GM20431 (cell line): Measurements from ENCODE around the gene TBC1D22A.
"Not testable (repeated sequence)": the region's sequence is repeated elsewhere in the genome, so short reads cannot be mapped to it uniquely, and the experiment has no call there.

Experiments
- in situ Hi-C: fragments of 300-500 bp; cut with MseI, MboI; formaldehyde crosslinking; loops from one replicate; pipeline ENCODE4 v1.15.0; 2020; ENCODE audit warnings: low sequenced_read_pairs; ENCODE audit not compliant: unreplicated experiment

The TBC1D22A gene

DNA sequence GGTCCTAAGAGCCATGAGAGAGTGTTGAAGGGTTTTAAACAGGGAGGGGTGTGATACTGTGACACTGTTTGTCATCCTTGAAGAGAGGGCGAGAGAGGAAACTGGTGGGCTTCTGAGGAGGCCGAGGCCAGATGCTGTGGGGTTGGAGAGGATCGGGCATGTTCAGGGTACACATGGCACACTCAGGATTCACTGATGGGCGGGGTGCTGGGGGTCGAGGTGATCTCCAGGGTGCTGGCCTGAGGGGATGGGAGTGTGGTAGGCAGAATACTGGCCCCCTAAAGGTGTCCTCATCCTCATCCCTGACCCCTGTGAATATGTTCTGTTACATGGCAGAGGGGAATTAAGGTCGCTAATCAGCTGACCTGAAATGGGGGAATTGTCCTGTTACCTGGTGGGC, 7.3 kb downstream of the TBC1D22A start:
- in situ Hi-C loops, result no loop called here

DNA sequence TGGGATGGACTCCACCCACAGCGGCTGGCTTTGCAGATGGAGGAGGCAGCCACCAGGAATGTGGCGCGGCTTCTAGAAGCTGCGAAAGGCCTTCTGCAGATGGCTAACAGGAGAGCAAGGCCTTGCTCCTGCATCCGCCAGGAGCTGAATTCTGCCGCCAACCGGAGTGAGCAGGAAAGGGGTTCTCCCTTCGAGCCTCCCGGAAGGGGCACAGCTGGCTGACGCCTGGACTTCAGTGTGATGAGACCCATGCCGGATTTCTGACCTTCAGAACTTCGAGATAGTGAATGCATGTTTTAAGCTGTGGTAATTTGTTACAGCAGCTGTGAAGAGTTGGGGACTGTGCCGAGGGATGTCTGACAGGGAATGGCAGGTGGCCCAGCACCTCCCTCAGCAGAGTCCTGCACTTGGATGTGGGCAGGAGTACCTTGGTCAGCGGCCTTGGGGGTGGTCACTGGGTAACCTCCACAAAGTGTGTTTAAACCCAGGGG, 7.7 kb downstream of the TBC1D22A start:
- in situ Hi-C loops, result no loop called here

DNA sequence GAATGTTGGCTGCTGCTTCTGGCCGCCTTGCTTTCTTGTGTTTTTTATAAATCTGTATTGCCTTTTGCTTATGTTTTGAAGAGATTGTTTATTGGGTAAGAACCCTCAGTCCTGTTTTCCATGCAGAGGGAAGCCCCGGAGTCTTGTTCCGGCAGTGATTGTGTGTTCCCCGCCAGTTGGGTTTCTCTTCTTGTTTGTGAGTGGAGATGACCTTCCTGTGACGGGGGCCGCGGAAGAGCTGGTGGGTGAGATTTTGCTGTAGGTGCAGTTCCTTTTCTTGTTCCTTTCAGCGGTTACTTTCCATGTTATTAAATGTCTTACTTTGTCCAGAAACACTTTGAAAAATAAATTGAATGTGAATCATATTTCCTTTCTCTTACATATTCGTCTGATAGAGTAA, 8.3 kb downstream of the TBC1D22A start:
- in situ Hi-C loops, result no loop called here

DNA sequence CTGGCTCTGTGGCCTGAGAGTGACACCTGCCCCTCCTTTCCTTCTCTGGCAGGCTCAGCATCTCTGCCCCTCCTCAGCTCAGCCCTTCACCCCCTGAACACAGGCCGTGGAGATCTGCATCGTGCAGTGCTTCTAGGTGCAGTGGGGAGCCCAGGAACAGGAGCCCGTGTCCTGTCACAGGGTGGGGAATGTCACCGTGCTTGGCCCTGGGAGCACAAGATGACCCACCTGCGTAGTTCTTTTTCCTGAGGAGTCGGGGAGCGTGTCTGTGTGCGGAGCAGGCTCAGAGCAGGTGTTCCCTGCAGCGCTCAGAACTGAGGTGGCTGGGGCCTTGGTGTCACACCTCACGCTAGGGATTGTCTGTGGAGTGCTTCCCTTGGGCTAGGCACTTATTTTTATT, 10.6 kb downstream of the TBC1D22A start:
- in situ Hi-C loops, result no loop called here

DNA sequence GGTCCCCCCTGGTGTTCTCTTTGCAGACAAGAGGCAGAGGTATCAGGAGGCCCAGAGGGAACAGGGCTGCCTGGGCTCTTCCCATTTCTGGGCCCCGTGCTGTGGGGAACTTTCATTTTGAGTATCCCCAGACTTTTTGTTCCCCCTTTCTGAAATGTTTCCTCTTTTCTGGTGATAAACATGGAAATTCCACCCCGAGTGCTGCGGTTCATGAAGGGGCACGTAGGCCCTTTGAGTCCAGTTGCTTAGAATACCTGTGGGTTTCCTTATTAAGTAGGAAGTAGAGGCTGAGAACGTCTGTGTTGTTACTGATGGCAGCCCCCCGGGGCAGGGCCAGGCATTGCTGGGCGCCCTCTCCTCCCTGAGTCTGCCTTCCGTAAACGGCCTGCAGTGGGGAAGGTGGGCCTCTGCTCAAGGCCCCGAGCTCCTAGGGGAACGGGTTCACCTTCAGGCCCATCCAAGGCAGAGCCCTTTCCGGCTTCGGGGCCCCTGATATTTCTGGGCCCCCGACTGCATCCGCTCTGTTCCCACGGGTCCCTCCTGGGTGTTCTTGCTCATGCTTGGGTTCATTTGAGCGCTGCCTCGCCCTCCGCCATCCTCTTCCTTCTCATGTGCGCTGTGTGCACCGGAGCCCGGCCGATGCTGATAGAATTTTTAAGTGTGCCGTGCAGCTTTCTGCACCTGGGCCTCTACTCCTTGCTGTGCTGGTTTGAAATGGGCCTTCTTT, 12.0 kb downstream of the TBC1D22A start:
- in situ Hi-C loops, result no loop called here

DNA sequence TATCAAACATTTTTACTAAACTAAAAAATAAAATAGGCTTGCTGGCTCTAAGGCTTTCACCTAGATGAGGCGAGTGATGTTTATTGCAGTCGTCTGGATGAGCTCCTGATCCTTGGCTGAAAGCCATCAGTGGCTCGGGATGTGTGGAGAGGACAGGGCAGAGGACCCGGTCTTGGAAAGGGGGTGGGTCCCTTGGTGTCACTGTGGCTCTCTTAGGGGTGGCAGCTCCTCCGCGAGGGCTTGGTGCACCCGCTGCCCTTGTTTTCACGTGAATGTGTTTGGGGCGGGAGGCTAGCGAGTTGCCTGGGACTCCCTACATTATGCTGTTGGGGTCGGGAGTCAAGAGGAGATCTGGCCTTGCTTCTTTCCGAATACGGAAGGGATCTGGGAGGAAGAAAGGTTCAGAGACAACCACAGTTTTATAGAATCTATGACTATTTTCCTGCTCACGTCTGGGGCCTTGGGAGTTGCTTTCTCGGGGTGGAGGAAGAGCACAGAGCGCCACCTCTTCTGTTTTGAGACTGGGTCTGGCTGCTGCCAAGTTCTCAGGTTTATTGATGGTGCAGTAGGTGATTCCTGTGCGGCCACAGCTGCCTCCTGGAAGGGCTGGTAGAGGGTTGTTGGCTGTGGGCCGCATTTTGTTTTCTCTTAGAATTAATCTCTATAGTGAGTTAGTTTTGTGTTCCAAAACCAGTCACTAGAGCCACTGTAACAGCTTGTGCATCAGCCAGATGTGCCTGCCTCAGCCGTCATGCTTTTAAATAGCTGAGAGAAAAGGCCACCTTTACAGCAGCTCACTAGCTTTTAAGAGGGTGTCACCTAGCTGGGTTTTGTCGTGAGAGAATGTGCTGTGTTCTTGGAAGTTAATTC, 12.8 kb downstream of the TBC1D22A start:
- in situ Hi-C loops, result no loop called here

DNA sequence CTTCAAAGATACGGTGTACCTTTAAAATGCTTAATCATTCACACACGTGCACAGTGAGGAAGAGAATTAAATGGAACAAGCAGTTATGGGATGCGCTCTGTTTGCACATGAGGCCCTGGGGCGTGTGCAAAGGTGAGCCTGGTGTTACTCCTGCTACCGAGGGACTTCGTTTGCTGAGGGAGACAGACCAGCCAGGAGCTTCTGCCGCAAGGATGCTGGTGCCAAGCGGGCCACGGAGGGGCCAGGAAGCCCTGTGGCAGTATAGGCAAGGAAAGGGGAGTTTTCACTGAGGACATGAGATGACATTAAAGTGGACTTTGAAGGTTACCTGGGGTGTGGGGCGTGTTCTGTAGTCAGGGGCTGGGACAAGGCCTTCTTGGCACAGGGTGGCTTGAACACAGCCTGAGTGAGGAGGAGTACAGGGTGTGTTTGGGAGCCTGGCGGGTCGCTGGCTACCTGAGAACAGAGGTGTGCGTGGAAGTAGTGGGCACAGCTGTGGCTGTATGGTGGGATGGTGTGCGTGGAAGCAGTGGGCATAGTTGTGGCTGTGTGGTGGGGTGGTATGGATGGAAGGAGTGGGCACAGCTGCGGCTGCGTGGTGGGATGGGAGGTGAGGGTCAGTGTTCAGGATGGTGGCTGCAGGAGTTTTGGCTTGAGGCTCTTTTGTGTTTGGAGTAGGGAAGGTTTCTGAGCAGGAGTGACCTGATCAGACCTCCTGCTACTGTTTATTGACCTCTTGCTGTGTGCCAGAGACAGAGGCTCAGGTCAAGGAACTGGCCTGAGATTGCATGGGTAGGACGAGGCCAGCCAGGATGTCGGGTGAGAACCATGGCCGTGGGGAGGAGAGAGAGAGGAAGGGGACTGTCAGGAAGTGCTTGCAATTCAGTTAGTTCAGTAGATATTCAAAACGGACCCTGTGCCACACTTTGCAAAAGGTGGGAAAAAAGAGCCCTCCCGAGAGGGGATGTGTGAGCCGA, 13.7 kb downstream of the TBC1D22A start:
- in situ Hi-C loops, result no loop called here

DNA sequence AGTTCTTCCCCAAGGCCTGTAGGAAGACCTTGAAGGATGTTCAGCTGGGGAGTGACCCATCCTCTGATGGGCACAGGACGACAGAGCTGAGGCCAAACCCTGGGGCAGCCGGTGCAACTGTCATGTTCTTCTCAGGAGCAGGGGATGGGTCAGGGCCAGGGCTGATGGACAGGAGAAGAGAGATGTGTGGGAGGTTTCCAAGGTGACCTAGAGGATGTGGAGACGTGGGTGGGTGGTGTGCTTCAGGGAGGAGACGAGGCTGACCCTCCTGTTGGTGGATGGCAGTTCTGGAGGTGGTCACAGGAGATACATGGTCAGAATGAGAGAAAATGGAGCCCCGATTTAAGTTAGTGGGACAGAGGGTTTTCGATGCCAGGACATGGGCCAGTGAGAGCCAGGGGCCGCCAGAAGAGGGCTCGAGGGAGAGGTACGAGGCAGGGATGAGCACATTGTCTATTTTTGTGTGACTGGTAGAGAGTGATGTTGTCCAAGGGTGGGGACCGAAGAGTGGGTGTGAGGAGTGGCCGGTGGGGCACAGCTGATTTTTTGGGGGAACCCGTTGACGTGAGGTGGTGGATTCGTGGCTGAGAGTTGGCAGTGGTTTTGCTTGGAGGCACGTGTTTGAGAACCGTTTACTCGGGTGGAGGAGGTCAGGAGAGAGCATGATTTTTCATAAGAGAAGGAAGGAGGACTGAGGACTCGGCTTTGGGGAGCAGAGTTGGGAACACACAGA, 14.6 kb downstream of the TBC1D22A start:
- in situ Hi-C loops, result no loop called here

DNA sequence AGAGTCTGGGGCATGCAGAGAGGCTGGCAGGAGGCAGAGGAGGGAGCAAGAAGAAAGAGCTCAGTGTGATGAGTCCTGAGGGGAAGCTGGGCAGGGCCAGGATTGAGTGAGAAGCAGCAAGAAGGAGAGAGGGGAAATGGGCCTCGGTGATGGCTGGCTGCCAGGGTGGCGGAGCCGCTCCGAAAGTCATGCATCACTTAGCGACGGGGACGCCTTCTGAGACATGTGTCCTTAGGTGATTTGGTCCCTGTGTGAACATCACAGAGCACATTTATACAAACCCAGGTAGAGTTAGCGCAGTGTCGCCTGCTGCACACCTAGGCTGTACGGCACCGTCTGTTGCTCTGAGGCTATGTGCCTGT, 15.1 kb downstream of the TBC1D22A start:
- in situ Hi-C loops, result no loop called here

DNA sequence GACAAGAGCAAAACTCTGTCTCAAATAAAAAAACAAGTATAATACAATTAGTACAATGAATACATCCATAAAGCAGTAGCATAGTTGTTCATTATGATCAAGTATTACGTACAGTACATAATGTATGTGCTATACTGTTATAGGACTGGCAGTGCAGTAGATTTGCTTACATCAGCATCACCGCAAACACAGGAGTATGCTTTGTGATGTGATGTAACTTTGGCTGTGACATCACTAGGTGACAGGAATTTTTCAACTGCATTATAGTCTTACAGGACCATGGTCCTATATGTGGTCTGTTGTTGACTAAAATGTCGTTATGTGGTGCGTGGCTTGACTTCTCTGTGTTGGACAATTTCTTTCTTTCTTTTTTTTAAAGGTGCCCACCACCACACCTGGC, 16.6 kb downstream of the TBC1D22A start:
- in situ Hi-C loops, result no loop called here

DNA sequence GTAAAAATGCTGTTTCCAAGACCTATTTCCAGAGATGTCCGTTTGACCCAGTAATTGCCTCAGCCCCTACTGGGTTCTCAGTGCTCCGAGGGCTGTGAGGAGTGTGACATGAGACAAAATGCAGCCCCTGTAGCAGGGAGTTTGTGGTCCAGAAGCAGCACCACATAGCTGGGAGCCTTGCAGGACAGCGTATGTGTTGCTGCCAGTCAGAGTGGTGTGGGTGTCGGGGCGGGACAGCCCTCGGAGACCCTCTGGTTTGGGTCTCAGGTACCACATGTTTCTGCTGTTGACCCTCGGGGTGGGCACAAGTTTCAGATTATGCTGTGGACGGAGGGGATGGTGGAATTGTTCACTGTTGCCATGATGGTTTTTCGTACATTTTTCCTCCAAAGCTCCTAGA, 17.2 kb downstream of the TBC1D22A start:
- in situ Hi-C loops, result no loop called here

DNA sequence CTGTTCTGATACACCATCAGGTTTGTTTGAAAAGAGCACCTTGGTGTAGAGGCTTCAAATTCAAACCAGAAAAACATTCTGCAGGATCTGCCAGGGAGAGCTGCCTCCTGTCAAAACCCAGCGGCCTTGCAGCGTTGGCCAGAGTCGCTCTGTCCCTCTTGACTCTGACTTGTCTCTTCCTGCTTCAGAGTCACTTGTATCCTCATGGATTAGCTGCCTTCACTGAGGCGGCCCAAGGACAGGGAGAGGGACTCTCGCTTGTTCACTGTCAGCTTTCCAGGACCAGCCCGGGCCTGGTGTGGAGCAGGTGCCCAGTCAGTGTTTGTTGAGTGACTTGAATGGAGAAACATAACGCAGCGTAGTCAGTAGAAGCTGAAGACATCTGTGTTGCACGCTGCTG, 18.0 kb downstream of the TBC1D22A start:
- in situ Hi-C loops, result no loop called here

DNA sequence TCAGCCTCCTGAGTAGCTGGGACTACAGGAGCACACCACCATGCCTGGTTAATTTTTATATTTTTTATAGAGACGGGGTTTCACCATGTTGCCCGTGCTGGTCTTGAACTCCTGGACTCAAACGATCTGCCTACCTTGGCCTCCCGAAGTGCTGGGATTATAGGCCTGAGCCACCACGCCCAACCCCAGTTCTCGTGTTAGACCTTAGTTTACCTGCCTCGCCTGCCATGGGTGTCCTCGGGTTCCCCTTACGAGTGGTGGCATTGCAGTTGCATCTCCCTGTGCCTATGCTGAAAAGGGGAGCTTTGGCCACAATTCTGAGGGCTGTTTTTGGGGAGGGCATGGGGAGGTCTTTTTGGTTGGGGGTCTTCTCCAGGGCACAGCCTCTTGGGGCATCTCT, 18.8 kb downstream of the TBC1D22A start:
- in situ Hi-C loops, result no loop called here

DNA sequence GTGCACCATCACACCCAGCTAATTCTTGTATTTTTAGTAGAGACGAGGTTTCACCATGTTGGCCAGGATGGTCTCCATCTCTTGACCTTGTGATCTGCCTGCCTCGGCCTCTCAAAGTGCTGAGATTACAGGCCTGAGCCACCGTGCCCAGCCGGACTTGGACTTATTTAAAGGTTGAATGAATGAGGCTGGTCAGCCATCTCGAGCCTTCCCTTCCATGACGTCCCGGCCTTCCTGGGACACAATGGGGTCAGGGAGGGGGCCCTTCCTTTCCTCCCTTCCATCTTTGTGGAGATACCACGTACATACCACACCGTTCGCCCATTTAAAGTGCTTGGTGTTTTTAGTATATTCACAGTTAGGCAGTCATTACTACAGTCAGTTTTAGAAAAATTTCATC, 19.8 kb downstream of the TBC1D22A start:
- in situ Hi-C loops, result not testable (repeated sequence)

DNA sequence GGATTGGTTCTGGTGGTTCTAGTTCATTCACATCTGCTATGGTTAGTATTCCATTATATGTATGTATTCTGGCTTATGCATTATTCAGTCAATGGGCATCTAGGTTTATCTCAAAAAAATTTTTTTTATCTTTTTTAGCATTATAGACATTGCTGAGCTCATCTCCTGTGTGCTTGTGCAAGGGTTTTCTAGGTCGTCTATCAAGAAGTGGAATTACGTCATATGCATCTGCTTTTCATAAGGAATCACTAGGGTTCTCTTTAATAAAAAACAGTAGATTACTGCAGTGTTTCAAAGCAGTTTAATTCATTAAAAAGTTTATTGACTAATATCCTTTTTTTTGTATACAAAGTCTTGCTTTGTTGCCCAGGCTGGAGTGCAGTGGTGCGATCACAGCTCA, 21.3 kb downstream of the TBC1D22A start:
- in situ Hi-C loops, result no loop called here

DNA sequence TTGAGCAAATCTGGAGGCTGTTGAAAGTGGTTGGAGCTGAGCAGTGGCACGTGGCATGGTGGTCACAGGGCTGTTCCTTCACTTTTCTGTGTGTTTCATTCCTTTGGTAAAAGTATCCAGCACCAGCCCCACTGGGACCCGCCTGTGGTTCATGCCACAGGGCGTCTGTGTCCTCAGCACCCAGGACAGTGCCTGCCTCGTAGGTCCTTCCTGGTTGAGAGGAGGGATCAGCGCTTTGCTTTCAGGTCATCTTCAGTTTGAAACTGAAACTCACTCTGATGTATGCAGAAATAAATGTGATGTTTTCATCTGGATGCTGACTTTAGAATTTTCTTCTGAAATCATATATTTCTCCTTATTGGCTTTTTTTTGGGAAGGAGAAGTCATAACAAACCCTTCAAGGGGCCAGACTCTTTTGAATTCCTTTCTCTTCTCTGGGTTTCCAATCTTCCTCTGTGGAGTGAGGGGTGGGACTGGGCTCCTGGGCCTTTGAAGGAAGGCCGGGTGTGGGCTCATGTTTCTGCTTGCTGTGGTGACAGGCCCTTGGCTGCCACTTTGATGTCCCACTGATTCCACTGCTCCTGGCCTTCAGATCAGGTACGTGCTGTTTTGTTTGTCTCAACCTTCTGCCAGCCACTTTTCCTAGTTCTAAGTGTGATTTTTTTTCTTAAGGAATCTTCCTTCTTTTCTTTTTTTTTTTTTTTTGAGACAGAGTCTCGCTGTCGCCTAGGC, 26.2 kb downstream of the TBC1D22A start:
- in situ Hi-C loops, result no loop called here

DNA sequence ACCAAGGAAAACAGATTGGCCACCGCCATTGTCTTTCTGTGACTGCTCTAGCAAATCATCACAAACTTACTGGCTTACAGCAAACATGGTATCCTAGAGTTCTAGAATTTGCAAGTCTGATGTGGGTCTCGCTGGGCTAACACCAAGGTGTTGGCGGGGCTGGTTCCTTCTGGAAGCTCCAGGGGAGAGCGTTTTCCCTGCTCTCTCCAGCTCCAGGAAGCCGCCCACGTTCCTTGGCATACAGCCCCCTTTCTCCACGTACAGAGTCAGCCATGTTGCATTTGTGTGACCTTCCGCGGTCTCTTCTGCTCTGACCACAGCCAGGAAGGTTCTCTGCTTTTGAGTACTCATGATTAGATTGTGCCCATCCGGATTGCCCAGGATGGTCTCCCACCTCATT, 27.5 kb downstream of the TBC1D22A start:
- in situ Hi-C loops, result no loop called here

DNA sequence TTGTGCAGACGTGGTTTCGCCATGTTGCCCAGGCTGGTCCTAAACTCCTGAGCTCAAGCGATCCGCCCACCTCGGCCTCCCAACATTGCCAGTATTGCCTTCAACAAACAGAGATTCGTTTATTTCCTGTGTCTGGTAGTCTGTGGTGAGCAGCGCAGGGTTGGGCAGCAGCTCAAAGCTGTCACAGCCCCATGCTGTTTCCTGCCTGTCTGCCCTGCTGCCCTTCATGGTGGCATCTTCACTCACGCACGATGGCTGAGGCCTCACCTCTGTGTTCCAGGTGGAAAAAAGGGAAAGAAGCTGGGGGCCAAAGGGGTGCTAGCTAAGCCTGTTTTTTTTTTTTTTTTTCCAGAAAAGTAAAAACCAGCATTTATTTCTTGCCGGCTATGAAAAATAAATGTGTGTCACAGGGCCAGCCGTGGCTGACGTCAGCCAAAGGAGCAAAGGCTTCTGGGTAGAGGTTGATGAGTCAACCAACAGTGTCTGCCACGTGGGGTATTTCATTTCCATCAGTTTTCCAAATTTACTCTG, 28.8 kb downstream of the TBC1D22A start:
- in situ Hi-C loops, result no loop called here
